GM18858 (cell line): ENCODE measurements around the gene CA11.

Experiments used
- ATAC-seq: cut with Tn5 transposase; IDR thresholded peaks from one replicate; pipeline ENCODE4 v1.9.1; 2021; ENCODE audit not compliant: unreplicated experiment

Gene CA11

GRCh38 chr19:48629599-48630295 lies 16.2 kb downstream of the CA11 start:
- ATAC-seq: no peak

- no peak for ATAC-seq
Measured at GRCh38 chr19:48629297-48629598, 16.7 kb downstream of the CA11 start.

GRCh38 chr19:48628486-48629296 lies 17.3 kb downstream of the CA11 start:
- ATAC-seq: no peak

GRCh38 chr19:48627865-48628314 lies 18.1 kb downstream of the CA11 start:
- no peak for ATAC-seq

- ATAC-seq: no peak
Measured at GRCh38 chr19:48627201-48627864, 18.7 kb downstream of the CA11 start.

GRCh38 chr19:48625891-48626327 lies 20.1 kb downstream of the CA11 start:
- ATAC-seq: no peak

GRCh38 chr19:48624791-48625723 lies 20.9 kb downstream of the CA11 start:
- ATAC-seq: no peak

- peak; percentile 42 for ATAC-seq
Measured at GRCh38 chr19:48624067-48624594, 21.9 kb downstream of the CA11 start.

- no peak for ATAC-seq
Measured at GRCh38 chr19:48623556-48624066, 22.4 kb downstream of the CA11 start.

- ATAC-seq: no peak
Measured at GRCh38 chr19:48619692-48620585, 26.0 kb downstream of the CA11 start.

GRCh38 chr19:48618916-48619691 lies 26.9 kb downstream of the CA11 start, which contains the start of the genes RPL18 and SPHK2:
TSS of gene RPL18 (minus strand) at chr19:48619178. CDS start at chr19:48619143, 35 bp downstream.
TSS of gene SPHK2 (plus strand) at chr19:48619506. CDS start at chr19:48620515, 1,009 bp downstream.
- ATAC-seq: peak; percentile 76

- ATAC-seq: no peak
Measured at GRCh38 chr19:48618278-48618915, 27.6 kb downstream of the CA11 start.

- ATAC-seq: no peak
Measured at GRCh38 chr19:48617146-48617937, 28.6 kb downstream of the CA11 start.

GRCh38 chr19:48616491-48617056 lies 29.4 kb downstream of the CA11 start:
- no peak for ATAC-seq

- ATAC-seq: no peak
Measured at GRCh38 chr19:48616041-48616436, 29.9 kb downstream of the CA11 start.

- ATAC-seq: no peak
Measured at GRCh38 chr19:48615231-48616040, 30.6 kb downstream of the CA11 start.
